ENCODE measurements around the gene C14orf93. TPM values are rescaled to one million over a fixed set of nuclear protein-coding genes. Genes with fewer than 3 reads are reported as not detected.
A peak's percentile ranks its signal among the peaks of the same experiment; 100 is the strongest.

C14orf93 gene
- total and polyA plus RNA-seq, 5 donors from 2014 or later: 4.7 to 8.5 (median 7.1) TPM

GRCh38 chr14:23041729-23042128 lies 31.8 kb upstream of the C14orf93 start:
- Histone ChIP-seq H3K4me1 (ENCODE audit: control insufficient read depth, insufficient read depth, low read length, poor library complexity, severe bottlenecking) (no peaks in the 10 kb centered on the region), H3K36me3 (ENCODE audit: control insufficient read depth, insufficient read depth, low read length) (no peaks in the 10 kb centered on the region), H3K27ac (ENCODE audit: insufficient read depth, low read length, poor library complexity, severe bottlenecking) (no peak overlapping the region), H3K27me3 (ENCODE audit: control insufficient read depth, insufficient read depth, low read length) (no peaks in the 10 kb centered on the region), H3K4me3 (ENCODE audit: low read depth, low read length) (no peak overlapping the region), H3K9me3 (ENCODE audit: control insufficient read depth in 2 of 2, low read length in 2 of 2) (no peaks in the 10 kb centered on the region)
- Mint-ChIP-seq H3K27me3 (peaks cover 5% of the 10 kb centered on the region), H3K36me3 (no peaks in the 10 kb centered on the region), H3K4me3 (no peak overlapping the region), H3K4me1 (peaks cover 0 to 4% (median 1%) of the 10 kb centered on the region in 4 donors), H3K27ac (no peak overlapping the region), H3K9me3 (no peaks in the 10 kb centered on the region)
- DNase-seq (no peak), ATAC-seq (ENCODE audit: low read depth in 2 of 2) (no peak)

GRCh38 chr14:23040100-23040499 lies 30.2 kb upstream of the C14orf93 start:
- H3K4me1 Mint-ChIP-seq: peaks cover 0 to 11% (median 8%) of the 10 kb centered on the region in 4 donors
- Histone ChIP-seq H3K4me1 (ENCODE audit: control insufficient read depth, insufficient read depth, low read length, poor library complexity, severe bottlenecking) (no peaks in the 10 kb centered on the region), H3K4me3 (ENCODE audit: low read depth, low read length) (no peak overlapping the region), H3K27me3 (ENCODE audit: control insufficient read depth, insufficient read depth, low read length) (no peaks in the 10 kb centered on the region), H3K36me3 (ENCODE audit: control insufficient read depth, insufficient read depth, low read length) (no peaks in the 10 kb centered on the region), H3K9me3 (ENCODE audit: control insufficient read depth in 2 of 2, low read length in 2 of 2) (no peaks in the 10 kb centered on the region), H3K27ac (ENCODE audit: insufficient read depth, low read length, poor library complexity, severe bottlenecking) (no peak overlapping the region)
- no peaks in the 10 kb centered on the region for H3K36me3 Mint-ChIP-seq
- H3K27me3 Mint-ChIP-seq: peaks cover 5% of the 10 kb centered on the region
- H3K4me3 Mint-ChIP-seq: no peak overlapping the region
- H3K9me3 Mint-ChIP-seq: no peaks in the 10 kb centered on the region
- ATAC-seq (ENCODE audit: low read depth in 2 of 2) (no peak), DNase-seq (no peak)
- no peak overlapping the region for H3K27ac Mint-ChIP-seq

- peak overlapping the region; percentile 94 for H3K27ac ChIP-seq (ENCODE audit: insufficient read depth, low read length, poor library complexity, severe bottlenecking)
- H3K4me1 ChIP-seq (ENCODE audit: control insufficient read depth, insufficient read depth, low read length, poor library complexity, severe bottlenecking): peaks cover 13% of the 10 kb centered on the region
- H3K27me3 Mint-ChIP-seq: peaks cover 5% of the 10 kb centered on the region
- peak overlapping the region; percentile 92 to 98 (median 95) for H3K27ac Mint-ChIP-seq
- H3K36me3 Mint-ChIP-seq: peaks cover 12% of the 10 kb centered on the region
- DNase-seq: no peak
- peak overlapping the region; percentile 98 for H3K4me3 ChIP-seq (ENCODE audit: low read depth, low read length)
- no peak for ATAC-seq (ENCODE audit: low read depth in 2 of 2)
- peaks cover 14% of the 10 kb centered on the region for H3K36me3 ChIP-seq (ENCODE audit: control insufficient read depth, insufficient read depth, low read length)
- peak overlapping the region; percentile 79 to 91 (median 86) for H3K4me3 Mint-ChIP-seq
- no peaks in the 10 kb centered on the region for H3K9me3 ChIP-seq (ENCODE audit: control insufficient read depth in 2 of 2, low read length in 2 of 2)
- no peaks in the 10 kb centered on the region for H3K9me3 Mint-ChIP-seq
- peaks cover 5 to 46% (median 20%) of the 10 kb centered on the region in 4 donors for H3K4me1 Mint-ChIP-seq
- no peaks in the 10 kb centered on the region for H3K27me3 ChIP-seq (ENCODE audit: control insufficient read depth, insufficient read depth, low read length)
These were observed 25.6 kb upstream of the C14orf93 start for GRCh38 chr14:23035303-23036144.

GRCh38 chr14:23034498-23035302 lies 24.8 kb upstream of the C14orf93 start, which contains the start of gene PSMB5:
Gene PSMB5 (minus strand): TSS chr14:23034900. CDS start chr14:23034881, 19 bp downstream.
- Mint-ChIP-seq H3K27me3 (peaks cover 5% of the 10 kb centered on the region), H3K9me3 (no peaks in the 10 kb centered on the region), H3K4me3 (peak within 1 kb of the TSS; percentile 79 to 91 (median 86)), H3K4me1 (peaks cover 5 to 48% (median 20%) of the 10 kb centered on the region in 4 donors), H3K36me3 (peaks cover 12% of the 10 kb centered on the region), H3K27ac (peak within 1 kb of the TSS; percentile 92 to 98 (median 95))
- H3K9me3 ChIP-seq (ENCODE audit: control insufficient read depth in 2 of 2, low read length in 2 of 2): no peaks in the 10 kb centered on the region
- H3K27me3 ChIP-seq (ENCODE audit: control insufficient read depth, insufficient read depth, low read length): no peaks in the 10 kb centered on the region
- peak; percentile 81 to 98 (median 94) for DNase-seq
- peaks cover 14% of the 10 kb centered on the region for H3K36me3 ChIP-seq (ENCODE audit: control insufficient read depth, insufficient read depth, low read length)
- peak; percentile 92 for ATAC-seq (ENCODE audit: low read depth in 2 of 2)
- H3K27ac ChIP-seq (ENCODE audit: insufficient read depth, low read length, poor library complexity, severe bottlenecking): peak within 1 kb of the TSS; percentile 94
- H3K4me1 ChIP-seq (ENCODE audit: control insufficient read depth, insufficient read depth, low read length, poor library complexity, severe bottlenecking): peaks cover 13% of the 10 kb centered on the region
- peak within 1 kb of the TSS; percentile 98 for H3K4me3 ChIP-seq (ENCODE audit: low read depth, low read length)

GRCh38 chr14:23033801-23034497 lies 24.0 kb upstream of the C14orf93 start:
- Histone ChIP-seq H3K27me3 (ENCODE audit: control insufficient read depth, insufficient read depth, low read length) (no peaks in the 10 kb centered on the region), H3K4me1 (ENCODE audit: control insufficient read depth, insufficient read depth, low read length, poor library complexity, severe bottlenecking) (peaks cover 19% of the 10 kb centered on the region), H3K36me3 (ENCODE audit: control insufficient read depth, insufficient read depth, low read length) (peaks cover 14% of the 10 kb centered on the region), H3K9me3 (ENCODE audit: control insufficient read depth in 2 of 2, low read length in 2 of 2) (no peaks in the 10 kb centered on the region), H3K4me3 (ENCODE audit: low read depth, low read length) (peak overlapping the region; percentile 98), H3K27ac (ENCODE audit: insufficient read depth, low read length, poor library complexity, severe bottlenecking) (peak overlapping the region; percentile 94)
- Mint-ChIP-seq H3K27ac (peak overlapping the region; percentile 92 to 98 (median 95)), H3K9me3 (peaks cover 0 to 1% (median 0%) of the 10 kb centered on the region in 7 donors), H3K4me1 (peaks cover 5 to 54% (median 26%) of the 10 kb centered on the region in 4 donors), H3K27me3 (peaks cover 4% of the 10 kb centered on the region), H3K36me3 (peaks cover 16% of the 10 kb centered on the region), H3K4me3 (peak overlapping the region; percentile 79 to 91 (median 86))
- DNase-seq (no peak), ATAC-seq (ENCODE audit: low read depth in 2 of 2) (no peak)

GRCh38 chr14:23033251-23033727 lies 23.3 kb upstream of the C14orf93 start:
- Histone ChIP-seq H3K4me1 (ENCODE audit: control insufficient read depth, insufficient read depth, low read length, poor library complexity, severe bottlenecking) (peaks cover 24% of the 10 kb centered on the region), H3K36me3 (ENCODE audit: control insufficient read depth, insufficient read depth, low read length) (peaks cover 18% of the 10 kb centered on the region), H3K27me3 (ENCODE audit: control insufficient read depth, insufficient read depth, low read length) (no peaks in the 10 kb centered on the region), H3K9me3 (ENCODE audit: control insufficient read depth in 2 of 2, low read length in 2 of 2) (no peaks in the 10 kb centered on the region), H3K27ac (ENCODE audit: insufficient read depth, low read length, poor library complexity, severe bottlenecking) (no peak overlapping the region), H3K4me3 (ENCODE audit: low read depth, low read length) (peak overlapping the region; percentile 98)
- Mint-ChIP-seq H3K27me3 (no peaks in the 10 kb centered on the region), H3K9me3 (peaks cover 0 to 2% (median 0%) of the 10 kb centered on the region in 7 donors), H3K4me1 (peaks cover 10 to 59% (median 29%) of the 10 kb centered on the region in 4 donors), H3K4me3 (peak overlapping the region; percentile 79 to 91 (median 86)), H3K27ac (peak overlapping the region; percentile 71 to 92 (median 88)), H3K36me3 (peaks cover 20% of the 10 kb centered on the region)
- DNase-seq (no peak), ATAC-seq (ENCODE audit: low read depth in 2 of 2) (no peak)

- H3K4me1 Mint-ChIP-seq: peaks cover 10 to 69% (median 33%) of the 10 kb centered on the region in 4 donors
- Histone ChIP-seq H3K27ac (ENCODE audit: insufficient read depth, low read length, poor library complexity, severe bottlenecking) (no peak overlapping the region), H3K9me3 (ENCODE audit: control insufficient read depth in 2 of 2, low read length in 2 of 2) (no peaks in the 10 kb centered on the region), H3K27me3 (ENCODE audit: control insufficient read depth, insufficient read depth, low read length) (no peaks in the 10 kb centered on the region), H3K36me3 (ENCODE audit: control insufficient read depth, insufficient read depth, low read length) (peaks cover 26% of the 10 kb centered on the region), H3K4me1 (ENCODE audit: control insufficient read depth, insufficient read depth, low read length, poor library complexity, severe bottlenecking) (peaks cover 24% of the 10 kb centered on the region), H3K4me3 (ENCODE audit: low read depth, low read length) (no peak overlapping the region)
- peaks cover 0 to 2% (median 0%) of the 10 kb centered on the region in 7 donors for H3K9me3 Mint-ChIP-seq
- H3K36me3 Mint-ChIP-seq: peaks cover 24% of the 10 kb centered on the region
- H3K27me3 Mint-ChIP-seq: no peaks in the 10 kb centered on the region
- no peak for DNase-seq
- peak overlapping the region in 1 of 4 donors; percentile 85 for H3K4me3 Mint-ChIP-seq
- H3K27ac Mint-ChIP-seq: no peak overlapping the region
- no peak for ATAC-seq (ENCODE audit: low read depth in 2 of 2)
These were observed 21.0 kb upstream of the C14orf93 start for GRCh38 chr14:23030936-23031335.
